CD4-positive, CD25-positive, alpha-beta regulatory T cell (primary cell): Measurements from ENCODE around the gene GTF2E1. TPM values are rescaled to one million over a fixed set of nuclear protein-coding genes. Genes with fewer than 3 reads are reported as not detected.

Experiments used
- ATAC-seq, 2 donors: fragments of 150-1000 bp; cut with Tn5 transposase; one replicate each; pipeline ENCODE4 v1.10.0; 2021; ENCODE audit warnings: low read depth in 2 of 2, moderate number of reproducible peaks in 2 of 2, moderate library complexity in 1 of 2
- DNase-seq, 3 donors: peaks; one replicate each; pipeline versions ENCODE4 v3.0.0 to v3.0.0-alpha.2; 2012 to 2022; ENCODE audit warnings: mixed read lengths in 1 of 3
- H3K27ac ChIP-seq: one replicate; pipeline ENCODE4 v1.7.0; 2013; ENCODE audit warnings: mild to moderate bottlenecking, low read length; ENCODE audit not compliant: insufficient read depth, poor library complexity, severe bottlenecking
- H3K27me3 ChIP-seq: one replicate; pipeline ENCODE4 v1.7.0; 2013; ENCODE audit warnings: low read length; ENCODE audit not compliant: control insufficient read depth, insufficient read depth
- H3K36me3 ChIP-seq: one replicate; pipeline ENCODE4 v1.7.0; 2013; ENCODE audit warnings: mild to moderate bottlenecking, low read length, moderate library complexity; ENCODE audit not compliant: control insufficient read depth, insufficient read depth
- H3K4me1 ChIP-seq: 2 replicates; pipeline ENCODE4 v1.7.0; 2013; ENCODE audit warnings: mild to moderate bottlenecking, low read length; ENCODE audit not compliant: insufficient read depth, control insufficient read depth, poor library complexity, severe bottlenecking
- H3K4me3 ChIP-seq: one replicate; pipeline ENCODE4 v1.7.0; 2013; ENCODE audit warnings: low read depth, mild to moderate bottlenecking, low read length, moderate library complexity
- H3K9me3 ChIP-seq, 2 experiments: 1 replicate in 1 of 2; 2 replicates in 1 of 2; pipeline ENCODE4 v1.7.0; 2013; ENCODE audit warnings: low read length in 2 of 2, mild to moderate bottlenecking in 1 of 2, moderate library complexity in 1 of 2; ENCODE audit not compliant: control insufficient read depth in 2 of 2
- H3K27ac Mint-ChIP-seq, 3 donors: one replicate each; pipeline ENCODE4 v1.8.0; 2020 to 2022; ENCODE audit warnings: mild to moderate bottlenecking in 3 of 3, mixed read lengths in 3 of 3, moderate library complexity in 2 of 3
- H3K27me3 Mint-ChIP-seq: one replicate; pipeline ENCODE4 v1.8.0; 2022; ENCODE audit warnings: mild to moderate bottlenecking, mixed read lengths
- H3K36me3 Mint-ChIP-seq: one replicate; pipeline ENCODE4 v1.8.0; 2020; ENCODE audit warnings: mixed read lengths
- H3K4me1 Mint-ChIP-seq, 4 donors: one replicate each; pipeline ENCODE4 v1.8.0; 2020 to 2022; ENCODE audit warnings: mixed read lengths in 4 of 4, mild to moderate bottlenecking in 1 of 4
- H3K4me3 Mint-ChIP-seq, 4 donors: one replicate each; pipeline ENCODE4 v1.8.0; 2020 to 2022; ENCODE audit warnings: mild to moderate bottlenecking in 4 of 4, mixed read lengths in 4 of 4, moderate library complexity in 3 of 4
- H3K9me3 Mint-ChIP-seq, 7 donors: one replicate each; pipeline ENCODE4 v1.8.0; 2020 to 2022; ENCODE audit warnings: mixed read lengths in 7 of 7, mild to moderate bottlenecking in 3 of 7, moderate library complexity in 2 of 7
- polyA plus RNA-seq, 4 donors: library from polyadenylated mRNA; unstranded; fragments of 300-500 nt; fragmentation: Illumina TruSeq; gene quantifications; one replicate each; pipeline ENCODE4 v1.2.3, GENCODE V29; 2021
- total RNA-seq: library from RNA; stranded (reverse); gene quantifications from one replicate; pipeline ENCODE4 v1.2.3, GENCODE V29; 2022

Gene GTF2E1
- total and polyA plus RNA-seq, 5 donors from 2014 or later, result 14.7 to 23.1 (median 18.7) TPM

GRCh38 chr3:120742849-120743365 is 363 bp downstream of the GTF2E1 start:
- ATAC-seq (peak in 1 of 2 donors; percentile 0), DNase-seq (peak in 1 of 3 donors; percentile 6)
- no peaks in the 10 kb centered on the region for H3K27me3 ChIP-seq
- H3K4me3 ChIP-seq, result peak overlapping the region; percentile 99
- peaks cover 6% of the 10 kb centered on the region for H3K36me3 Mint-ChIP-seq
- H3K27me3 Mint-ChIP-seq, result no peaks in the 10 kb centered on the region
- H3K27ac Mint-ChIP-seq, result peak overlapping the region; percentile 82 to 98 (median 97)
- peak overlapping the region; percentile 99 for H3K27ac ChIP-seq
- H3K36me3 ChIP-seq, result no peaks in the 10 kb centered on the region
- H3K9me3 ChIP-seq, result no peaks in the 10 kb centered on the region
- H3K4me1 ChIP-seq, result peaks cover 18% of the 10 kb centered on the region
- H3K9me3 Mint-ChIP-seq, result peaks cover 0 to 3% (median 0%) of the 10 kb centered on the region in 7 donors
- peak overlapping the region; percentile 93 to 96 (median 94) for H3K4me3 Mint-ChIP-seq
- H3K4me1 Mint-ChIP-seq, result peaks cover 20 to 54% (median 35%) of the 10 kb centered on the region in 4 donors

GRCh38 chr3:120743556-120744195 is 1.1 kb downstream of the GTF2E1 start:
- Mint-ChIP-seq H3K4me3 (peak overlapping the region; percentile 93 to 96 (median 94)), H3K9me3 (peaks cover 0 to 3% (median 0%) of the 10 kb centered on the region in 7 donors), H3K36me3 (peaks cover 4% of the 10 kb centered on the region), H3K27ac (peak overlapping the region; percentile 34 to 98 (median 97)), H3K27me3 (no peaks in the 10 kb centered on the region), H3K4me1 (peaks cover 20 to 54% (median 36%) of the 10 kb centered on the region in 4 donors)
- ATAC-seq (no peak), DNase-seq (no peak)
- peak overlapping the region; percentile 99 for H3K4me3 ChIP-seq
- H3K27ac ChIP-seq, result no peak overlapping the region
- H3K4me1 ChIP-seq, result peaks cover 18% of the 10 kb centered on the region
- H3K36me3 ChIP-seq, result no peaks in the 10 kb centered on the region
- H3K27me3 ChIP-seq, result no peaks in the 10 kb centered on the region
- H3K9me3 ChIP-seq, result no peaks in the 10 kb centered on the region

GRCh38 chr3:120745466-120745865 is 2.9 kb downstream of the GTF2E1 start:
- Mint-ChIP-seq H3K4me3 (peak overlapping the region in 2 of 4 donors; percentile 71 to 93), H3K27ac (peak overlapping the region in 1 of 3 donors; percentile 52), H3K27me3 (no peaks in the 10 kb centered on the region), H3K36me3 (peaks cover 5% of the 10 kb centered on the region), H3K9me3 (peaks cover 0 to 3% (median 0%) of the 10 kb centered on the region in 7 donors), H3K4me1 (peaks cover 20 to 65% (median 40%) of the 10 kb centered on the region in 4 donors)
- Histone ChIP-seq H3K27me3 (no peaks in the 10 kb centered on the region), H3K4me1 (peaks cover 18% of the 10 kb centered on the region), H3K36me3 (peaks cover 2% of the 10 kb centered on the region), H3K27ac (no peak overlapping the region), H3K4me3 (no peak overlapping the region), H3K9me3 (no peaks in the 10 kb centered on the region)
- DNase-seq (no peak), ATAC-seq (no peak)

- no peaks in the 10 kb centered on the region for H3K4me1 ChIP-seq
- Mint-ChIP-seq H3K27ac (no peak overlapping the region), H3K9me3 (peaks cover 0 to 6% (median 2%) of the 10 kb centered on the region in 7 donors), H3K36me3 (peaks cover 32% of the 10 kb centered on the region), H3K4me3 (peak overlapping the region in 1 of 4 donors; percentile 44), H3K4me1 (peaks cover 22 to 56% (median 35%) of the 10 kb centered on the region in 4 donors), H3K27me3 (no peaks in the 10 kb centered on the region)
- H3K27me3 ChIP-seq, result no peaks in the 10 kb centered on the region
- ATAC-seq (no peak), DNase-seq (no peak)
- no peak overlapping the region for H3K4me3 ChIP-seq
- no peaks in the 10 kb centered on the region for H3K9me3 ChIP-seq
- H3K36me3 ChIP-seq, result peaks cover 33% of the 10 kb centered on the region
- no peak overlapping the region for H3K27ac ChIP-seq
These were observed 7.3 kb downstream of the GTF2E1 start for GRCh38 chr3:120749843-120750242.

GRCh38 chr3:120752230-120752629 is 9.7 kb downstream of the GTF2E1 start:
- H3K4me1 ChIP-seq, result no peaks in the 10 kb centered on the region
- no peak overlapping the region for H3K4me3 ChIP-seq
- peaks cover 39% of the 10 kb centered on the region for H3K36me3 ChIP-seq
- Mint-ChIP-seq H3K9me3 (peaks cover 0 to 10% (median 2%) of the 10 kb centered on the region in 7 donors), H3K27ac (no peak overlapping the region), H3K27me3 (no peaks in the 10 kb centered on the region), H3K4me3 (no peak overlapping the region), H3K36me3 (peaks cover 43% of the 10 kb centered on the region), H3K4me1 (peaks cover 18 to 55% (median 29%) of the 10 kb centered on the region in 4 donors)
- ATAC-seq (no peak), DNase-seq (no peak)
- H3K27ac ChIP-seq, result no peak overlapping the region
- no peaks in the 10 kb centered on the region for H3K9me3 ChIP-seq
- no peaks in the 10 kb centered on the region for H3K27me3 ChIP-seq

- H3K36me3 ChIP-seq, result peaks cover 39% of the 10 kb centered on the region
- DNase-seq, result no peak
- H3K4me3 ChIP-seq, result no peak overlapping the region
- no peaks in the 10 kb centered on the region for H3K27me3 Mint-ChIP-seq
- H3K27me3 ChIP-seq, result no peaks in the 10 kb centered on the region
- no peaks in the 10 kb centered on the region for H3K9me3 ChIP-seq
- H3K4me3 Mint-ChIP-seq, result no peak overlapping the region
- peaks cover 0 to 10% (median 2%) of the 10 kb centered on the region in 7 donors for H3K9me3 Mint-ChIP-seq
- no peak for ATAC-seq
- H3K36me3 Mint-ChIP-seq, result peaks cover 45% of the 10 kb centered on the region
- H3K4me1 Mint-ChIP-seq, result peaks cover 18 to 56% (median 29%) of the 10 kb centered on the region in 4 donors
- H3K27ac Mint-ChIP-seq, result peak overlapping the region in 1 of 3 donors; percentile 72
- no peak overlapping the region for H3K27ac ChIP-seq
- H3K4me1 ChIP-seq, result no peaks in the 10 kb centered on the region
These were observed 10.3 kb downstream of the GTF2E1 start for GRCh38 chr3:120752865-120753264.

GRCh38 chr3:120753810-120754209 is 11.3 kb downstream of the GTF2E1 start:
- Mint-ChIP-seq H3K27ac (peak overlapping the region in 2 of 3 donors; percentile 9 to 70), H3K36me3 (peaks cover 49% of the 10 kb centered on the region)
- H3K9me3 ChIP-seq, result no peaks in the 10 kb centered on the region

More at GRCh38 chr3:120753810-120754209, 11.3 kb downstream of the GTF2E1 start:
- no peak overlapping the region for H3K27ac ChIP-seq
- H3K27me3 ChIP-seq, result no peaks in the 10 kb centered on the region
- H3K4me3 Mint-ChIP-seq, result peak overlapping the region in 1 of 4 donors; percentile 45
- peaks cover 19 to 59% (median 28%) of the 10 kb centered on the region in 4 donors for H3K4me1 Mint-ChIP-seq
- H3K27me3 Mint-ChIP-seq, result no peaks in the 10 kb centered on the region
- H3K9me3 Mint-ChIP-seq, result peaks cover 0 to 10% (median 2%) of the 10 kb centered on the region in 7 donors
- ATAC-seq (no peak), DNase-seq (no peak)
- H3K4me3 ChIP-seq, result no peak overlapping the region
- no peaks in the 10 kb centered on the region for H3K4me1 ChIP-seq
- peaks cover 41% of the 10 kb centered on the region for H3K36me3 ChIP-seq
